HG02970 (cell line): ENCODE measurements around the gene DNASE1L1.

Experiments used
- ATAC-seq: cut with Tn5 transposase; IDR thresholded peaks from one replicate; pipeline ENCODE4 v1.9.1; 2021; ENCODE audit warnings: mild to moderate bottlenecking, moderate library complexity, moderate number of reproducible peaks; ENCODE audit not compliant: unreplicated experiment, low FRiP score

DNASE1L1 gene

GRCh38 chrX:154409222-154409871 lies at the start of gene DNASE1L1:
Gene DNASE1L1 (minus strand): TSS chrX:154409254. CDS start chrX:154405568, 3,686 bp downstream.
- no peak for ATAC-seq

GRCh38 chrX:154458116-154458953 lies 49.3 kb upstream of the DNASE1L1 start, which contains the start of gene PLXNA3:
Gene PLXNA3 (plus strand): TSS chrX:154458281. CDS start chrX:154460184, 1,903 bp downstream.
- ATAC-seq = peak; percentile 43

- peak; percentile 31 for ATAC-seq
Observed at GRCh38 chrX:154457491-154458115, 48.5 kb upstream of the DNASE1L1 start.

GRCh38 chrX:154452823-154453222 lies 43.8 kb upstream of the DNASE1L1 start:
- no peak for ATAC-seq

- no peak for ATAC-seq
Observed at GRCh38 chrX:154450312-154450711, 41.3 kb upstream of the DNASE1L1 start.

- ATAC-seq = no peak
Observed at GRCh38 chrX:154449618-154450017, 40.6 kb upstream of the DNASE1L1 start.

GRCh38 chrX:154448484-154448883 lies 39.4 kb upstream of the DNASE1L1 start:
- ATAC-seq = no peak

- ATAC-seq = no peak
Observed at GRCh38 chrX:154446430-154446829, 37.4 kb upstream of the DNASE1L1 start.

GRCh38 chrX:154445776-154446175 lies 36.7 kb upstream of the DNASE1L1 start:
- ATAC-seq = no peak

GRCh38 chrX:154444755-154445246 lies 35.7 kb upstream of the DNASE1L1 start:
- no peak for ATAC-seq

GRCh38 chrX:154443992-154444754 lies 35.1 kb upstream of the DNASE1L1 start, which contains the start of gene FAM50A:
Gene FAM50A (plus strand): TSS chrX:154444141. CDS start chrX:154444236, 95 bp downstream.
- no peak for ATAC-seq

GRCh38 chrX:154443479-154443910 lies 34.4 kb upstream of the DNASE1L1 start:
- no peak for ATAC-seq

- ATAC-seq = no peak
Observed at GRCh38 chrX:154441984-154442707, 33.1 kb upstream of the DNASE1L1 start.

GRCh38 chrX:154441564-154441963 lies 32.5 kb upstream of the DNASE1L1 start:
- ATAC-seq = no peak

- no peak for ATAC-seq
Observed at GRCh38 chrX:154440623-154441357, 31.7 kb upstream of the DNASE1L1 start.

- ATAC-seq = no peak
Observed at GRCh38 chrX:154439841-154440240, 30.8 kb upstream of the DNASE1L1 start.

GRCh38 chrX:154437971-154438893 lies 29.2 kb upstream of the DNASE1L1 start:
- no peak for ATAC-seq
